PFSK-1 (cell line): ENCODE measurements around the gene MICU1.

Experiments used
- POLR2AphosphoS5 ChIP-seq: IDR thresholded peaks from 2 replicates; pipeline ENCODE4 v1.6.1; 2012; ENCODE audit warnings: low read depth, mild to moderate bottlenecking, control low read depth, low read length, moderate library complexity
- SIN3A ChIP-seq: IDR thresholded peaks from 2 replicates; pipeline ENCODE4 v1.6.1; 2012; ENCODE audit warnings: mild to moderate bottlenecking, low read length, moderate library complexity, borderline replicate concordance; ENCODE audit not compliant: insufficient read depth

GRCh38 chr10:72505435-72505834, 120.4 kb downstream of the MICU1 start:
- no peak for TF ChIP-seq POLR2AphosphoS5
- no peak for TF ChIP-seq SIN3A
